Measurements from ENCODE around the gene GRHL1. TPM values are rescaled to one million over a fixed set of nuclear protein-coding genes. Genes with fewer than 3 reads are reported as not detected.

Gene GRHL1
- total and polyA plus RNA-seq, 2 of the 4 experiments (the other 2 are of a cell fraction) = 0.18 to 0.21 TPM

GRCh38 chr2:10002681-10003080, 51.2 kb downstream of the GRHL1 start:
- no peaks in the 10 kb centered on the region; the same call in 1 of the 2 replicates for H3K9me1 ChIP-seq (ENCODE audit: insufficient read depth, low read length)
- 89% methylated on average over 3 of the region's 9 CpGs; no CpG with 5 or more reads in 1 of the 2 experiments for WGBS, 2 experiments (ENCODE audit: extremely low coverage in 2 of 2, insufficient read length in 1 of 2)
- no peak overlapping the region for H2BK15ac ChIP-seq (ENCODE audit: low read depth, low read length)
- H3K4me1 ChIP-seq (ENCODE audit: control insufficient read depth, insufficient read depth, low read length) = peaks cover 5% of the 10 kb centered on the region
- intact Hi-C loops (cut with micrococcal nuclease) = no loop called here
- H2AK5ac ChIP-seq (ENCODE audit: low read depth, low read length) = no peak overlapping the region
- no peak overlapping the region for H4K5ac ChIP-seq (ENCODE audit: low read depth, low read length)
- H3K18ac ChIP-seq (ENCODE audit: low read depth, low read length) = no peak overlapping the region
- H2BK5ac ChIP-seq (ENCODE audit: low read depth, low read length, poor library complexity, severe bottlenecking) = no peak overlapping the region
- H4K8ac ChIP-seq (ENCODE audit: low read depth in 2 of 2, low read length in 2 of 2) = no peak overlapping the region
- no peak overlapping the region for H3K27ac ChIP-seq (ENCODE audit: insufficient read depth, low read length)
- TF ChIP-seq POLR2A (IDR thresholded peaks at IDR 0.05; ENCODE audit: low read depth, low read length) = no peak
- no peak for TF ChIP-seq MXI1 (IDR thresholded peaks at IDR 0.05; ENCODE audit: borderline replicate concordance, low read depth, low read length)
- no peak for TF ChIP-seq USF2 (IDR thresholded peaks at IDR 0.05; ENCODE audit: low read depth, low read length)
- TF ChIP-seq, protein P1, sequence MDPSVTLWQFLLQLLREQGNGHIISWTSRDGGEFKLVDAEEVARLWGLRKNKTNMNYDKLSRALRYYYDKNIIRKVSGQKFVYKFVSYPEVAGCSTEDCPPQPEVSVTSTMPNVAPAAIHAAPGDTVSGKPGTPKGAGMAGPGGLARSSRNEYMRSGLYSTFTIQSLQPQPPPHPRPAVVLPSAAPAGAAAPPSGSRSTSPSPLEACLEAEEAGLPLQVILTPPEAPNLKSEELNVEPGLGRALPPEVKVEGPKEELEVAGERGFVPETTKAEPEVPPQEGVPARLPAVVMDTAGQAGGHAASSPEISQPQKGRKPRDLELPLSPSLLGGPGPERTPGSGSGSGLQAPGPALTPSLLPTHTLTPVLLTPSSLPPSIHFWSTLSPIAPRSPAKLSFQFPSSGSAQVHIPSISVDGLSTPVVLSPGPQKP (IDR thresholded peaks at IDR 0.05; ENCODE audit: borderline replicate concordance, low read depth, low read length) = no peak
- no peak for TF ChIP-seq MAFK (IDR thresholded peaks at IDR 0.05; ENCODE audit: low read depth, low read length)
- TF ChIP-seq FOS (IDR thresholded peaks at IDR 0.05; ENCODE audit: low read depth, low read length) = no peak
- TF ChIP-seq RCOR1 (IDR thresholded peaks at IDR 0.05; ENCODE audit: insufficient replicate concordance, low read length) = no peak
- TF ChIP-seq MAZ (IDR thresholded peaks at IDR 0.05; ENCODE audit: borderline replicate concordance, low read depth, low read length) = no peak
- no peak for TF ChIP-seq BHLHE40 (IDR thresholded peaks at IDR 0.05; ENCODE audit: low read depth, low read length)
- BruUV-seq (replicated peaks) = no TSS peak
- H3K4me2 ChIP-seq (ENCODE audit: low read depth, low read length) = no peak overlapping the region
- no peaks in the 10 kb centered on the region for H3K9me3 ChIP-seq (ENCODE audit: control insufficient read depth, insufficient read depth, low read length)
- H3K23ac ChIP-seq (ENCODE audit: low read depth, low read length) = no peak overlapping the region
- H3K4ac ChIP-seq (ENCODE audit: low read depth, low read length) = no peak overlapping the region
- H3K9ac ChIP-seq (ENCODE audit: low read depth, low read length) = no peak overlapping the region
- H3K4me3 ChIP-seq (ENCODE audit: insufficient read depth, low read depth, low read length) = no peak overlapping the region
- ChIA-PET CTCF (no interaction called here), POLR2A (ENCODE audit: unreplicated experiment) (no interaction called here)
- H2AK9ac ChIP-seq (replicated peaks; ENCODE audit: low read depth, low read length, poor library complexity) = no peak overlapping the region
- DNase-seq (no peak), ATAC-seq (ENCODE audit: low read depth) (no peak)
- in situ Hi-C loops (cut with MboI; ENCODE audit: low sequenced_read_pairs) = no loop called here
- H3K27me3 ChIP-seq (ENCODE audit: control insufficient read depth, insufficient read depth, low read length) = no peaks in the 10 kb centered on the region
- H2BK120ac ChIP-seq (ENCODE audit: low read depth, low read length) = no peak overlapping the region
- no peak overlapping the region for H3K14ac ChIP-seq (replicated peaks; ENCODE audit: low read depth, low read length)
- no peaks in the 10 kb centered on the region for H3K79me1 ChIP-seq (ENCODE audit: low read depth in 1 of 2, low read length in 2 of 2)
- H2AFZ ChIP-seq (replicated peaks; ENCODE audit: low read length, poor library complexity) = no peak overlapping the region
- H3K36me3 ChIP-seq (ENCODE audit: control insufficient read depth, insufficient read depth, low read length) = no peaks in the 10 kb centered on the region
- dilution Hi-C loops (cut with HindIII; ENCODE audit: low sequenced_read_pairs, unreplicated experiment) = no loop called here
- H4K91ac ChIP-seq (ENCODE audit: insufficient read depth, low read depth, low read length) = no peak overlapping the region
- H4K20me1 ChIP-seq (ENCODE audit: insufficient read depth, low read length) = no peaks in the 10 kb centered on the region
- H2BK20ac ChIP-seq (ENCODE audit: low read depth, low read length) = no peak overlapping the region
- H3K56ac ChIP-seq (ENCODE audit: extremely low read depth, insufficient read depth, low read length) = no peak overlapping the region

Data from IMR-90 (cell line).